Lower leg skin (tissue), 3 donors: ENCODE data around the gene CD300LB.

Experiments used
- CTCF ChIP-seq, 3 donors: fragments of 450-650 bp; IDR thresholded peaks; one replicate each; pipeline ENCODE4 v1.5.1; 2016; ENCODE audit warnings: antibody characterized with exemption in 3 of 3, mild to moderate bottlenecking in 3 of 3, moderate library complexity in 2 of 3
- POLR2A ChIP-seq, 2 donors: fragments of 450-650 bp; IDR thresholded peaks; one replicate each; pipeline ENCODE4 v1.6.1; 2016 to 2017; ENCODE audit warnings: antibody characterized with exemption in 2 of 2, mild to moderate bottlenecking in 1 of 2, moderate library complexity in 1 of 2

GRCh38 chr17:74569020-74570003 is 38.0 kb upstream of the CD300LB start:
- TF ChIP-seq CTCF (IDR thresholded peaks at IDR 0.05) (peak in 1 of 3 donors; percentile 6), POLR2A (IDR thresholded peaks at IDR 0.05) (no peak)
